H1 (cell line): ENCODE measurements around the gene PODN. TPM values are rescaled to one million over a fixed set of nuclear protein-coding genes. Genes with fewer than 3 reads are reported as not detected.

ENCODE experiments used
- BACH1 ChIP-seq: IDR thresholded peaks from 2 replicates; pipeline ENCODE4 v1.6.1; 2012; ENCODE audit warnings: low read length, improper control_type of control experiment
- BRCA1 ChIP-seq: IDR thresholded peaks from 2 replicates; pipeline ENCODE4 v1.6.1; 2012; ENCODE audit warnings: low read depth, low read length, improper control_type of control experiment
- CTBP2 ChIP-seq: IDR thresholded peaks from 2 replicates; pipeline ENCODE4 v1.7.0; 2011; ENCODE audit warnings: borderline replicate concordance, mild to moderate bottlenecking, moderate library complexity, mixed read lengths, low read length; ENCODE audit not compliant: insufficient read depth, insufficient read length
- HDAC6 ChIP-seq: IDR thresholded peaks from one replicate; pipeline ENCODE4 v1.7.1; 2012; ENCODE audit warnings: low read depth, mild to moderate bottlenecking, inconsistent platforms, low read length, moderate library complexity
- JUND ChIP-seq: IDR thresholded peaks from 2 replicates; pipeline ENCODE4 v1.6.1; 2011; ENCODE audit warnings: mild to moderate bottlenecking, improper control_type of control experiment, low read length
- NANOG ChIP-seq: IDR thresholded peaks from 2 replicates; pipeline ENCODE4 v1.6.1; 2011; ENCODE audit warnings: low read length, low read depth, mild to moderate bottlenecking, inconsistent platforms; ENCODE audit not compliant: insufficient read depth, poor library complexity, severe bottlenecking
- SP2 ChIP-seq: IDR thresholded peaks from 2 replicates; pipeline ENCODE4 v1.6.1; 2012; ENCODE audit warnings: mild to moderate bottlenecking, low read length, inconsistent platforms
- TBP ChIP-seq: IDR thresholded peaks from 2 replicates; pipeline ENCODE4 v1.6.1; 2011; ENCODE audit warnings: low read depth, low read length, improper control_type of control experiment
- polyA plus RNA-seq, 7 experiments: library from polyadenylated mRNA; depleted of rRNA in 3 of 7; stranded (reverse) in 5 of 7; unstranded in 2 of 7; fragments of >200 nt in 5 of 7; fragments of 200-250 nt in 2 of 7; gene quantifications; 1 replicate in 5 of 7; 2 replicates in 1 of 7; 4 replicates in 1 of 7; pipeline versions ENCODE4 v1.2.1 to v1.2.3, GENCODE V29; 2011 to 2013; ENCODE audit warnings: missing spikeins in 2 of 7, mixed read lengths in 2 of 7
- total RNA-seq: library from RNA; stranded (reverse); fragmentation: NEBNext Ultra II Directional; extraction: Animal tissue kit (Norgen Biotek cat#: 25700); gene quantifications from 2 replicates; pipeline ENCODE4 v1.2.1, GENCODE V29; 2021
- TF ChIP-seq, protein P1 (sequence below): fragments of 300-600 bp; sonication (generic); IDR thresholded peaks from 2 replicates; pipeline ENCODE4 v1.7.1; 2012; ENCODE audit warnings: low read length, moderate library complexity, mild to moderate bottlenecking, inconsistent platforms; ENCODE audit not compliant: insufficient replicate concordance

The PODN gene
- total and polyA plus RNA-seq, 2 of the 8 experiments (the other 6 are each of a cell fraction or from before 2014, with no cell fraction given): 0.11 to 0.17 TPM

DNA sequence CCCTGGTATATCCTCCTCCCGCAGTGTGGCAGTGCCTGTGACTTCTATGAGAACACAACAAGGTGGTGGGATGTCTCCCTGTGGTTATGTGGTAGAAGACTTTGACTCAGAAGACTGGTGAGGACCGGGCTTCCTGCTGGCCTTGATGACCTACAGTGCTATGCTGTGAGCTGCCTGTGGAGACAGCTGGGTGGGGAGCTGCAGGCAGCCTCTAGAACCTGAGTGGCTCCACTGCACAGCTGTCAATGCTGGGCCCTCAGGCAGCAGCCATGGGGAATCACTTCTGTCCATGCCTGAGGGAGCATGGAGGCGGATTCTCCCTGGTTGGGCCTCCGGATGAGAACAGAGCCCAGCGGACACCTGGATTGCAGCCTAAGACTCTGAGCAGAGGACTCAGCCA is 65.5 kb downstream of the PODN start (continued):
- TF ChIP-seq, protein P1, sequence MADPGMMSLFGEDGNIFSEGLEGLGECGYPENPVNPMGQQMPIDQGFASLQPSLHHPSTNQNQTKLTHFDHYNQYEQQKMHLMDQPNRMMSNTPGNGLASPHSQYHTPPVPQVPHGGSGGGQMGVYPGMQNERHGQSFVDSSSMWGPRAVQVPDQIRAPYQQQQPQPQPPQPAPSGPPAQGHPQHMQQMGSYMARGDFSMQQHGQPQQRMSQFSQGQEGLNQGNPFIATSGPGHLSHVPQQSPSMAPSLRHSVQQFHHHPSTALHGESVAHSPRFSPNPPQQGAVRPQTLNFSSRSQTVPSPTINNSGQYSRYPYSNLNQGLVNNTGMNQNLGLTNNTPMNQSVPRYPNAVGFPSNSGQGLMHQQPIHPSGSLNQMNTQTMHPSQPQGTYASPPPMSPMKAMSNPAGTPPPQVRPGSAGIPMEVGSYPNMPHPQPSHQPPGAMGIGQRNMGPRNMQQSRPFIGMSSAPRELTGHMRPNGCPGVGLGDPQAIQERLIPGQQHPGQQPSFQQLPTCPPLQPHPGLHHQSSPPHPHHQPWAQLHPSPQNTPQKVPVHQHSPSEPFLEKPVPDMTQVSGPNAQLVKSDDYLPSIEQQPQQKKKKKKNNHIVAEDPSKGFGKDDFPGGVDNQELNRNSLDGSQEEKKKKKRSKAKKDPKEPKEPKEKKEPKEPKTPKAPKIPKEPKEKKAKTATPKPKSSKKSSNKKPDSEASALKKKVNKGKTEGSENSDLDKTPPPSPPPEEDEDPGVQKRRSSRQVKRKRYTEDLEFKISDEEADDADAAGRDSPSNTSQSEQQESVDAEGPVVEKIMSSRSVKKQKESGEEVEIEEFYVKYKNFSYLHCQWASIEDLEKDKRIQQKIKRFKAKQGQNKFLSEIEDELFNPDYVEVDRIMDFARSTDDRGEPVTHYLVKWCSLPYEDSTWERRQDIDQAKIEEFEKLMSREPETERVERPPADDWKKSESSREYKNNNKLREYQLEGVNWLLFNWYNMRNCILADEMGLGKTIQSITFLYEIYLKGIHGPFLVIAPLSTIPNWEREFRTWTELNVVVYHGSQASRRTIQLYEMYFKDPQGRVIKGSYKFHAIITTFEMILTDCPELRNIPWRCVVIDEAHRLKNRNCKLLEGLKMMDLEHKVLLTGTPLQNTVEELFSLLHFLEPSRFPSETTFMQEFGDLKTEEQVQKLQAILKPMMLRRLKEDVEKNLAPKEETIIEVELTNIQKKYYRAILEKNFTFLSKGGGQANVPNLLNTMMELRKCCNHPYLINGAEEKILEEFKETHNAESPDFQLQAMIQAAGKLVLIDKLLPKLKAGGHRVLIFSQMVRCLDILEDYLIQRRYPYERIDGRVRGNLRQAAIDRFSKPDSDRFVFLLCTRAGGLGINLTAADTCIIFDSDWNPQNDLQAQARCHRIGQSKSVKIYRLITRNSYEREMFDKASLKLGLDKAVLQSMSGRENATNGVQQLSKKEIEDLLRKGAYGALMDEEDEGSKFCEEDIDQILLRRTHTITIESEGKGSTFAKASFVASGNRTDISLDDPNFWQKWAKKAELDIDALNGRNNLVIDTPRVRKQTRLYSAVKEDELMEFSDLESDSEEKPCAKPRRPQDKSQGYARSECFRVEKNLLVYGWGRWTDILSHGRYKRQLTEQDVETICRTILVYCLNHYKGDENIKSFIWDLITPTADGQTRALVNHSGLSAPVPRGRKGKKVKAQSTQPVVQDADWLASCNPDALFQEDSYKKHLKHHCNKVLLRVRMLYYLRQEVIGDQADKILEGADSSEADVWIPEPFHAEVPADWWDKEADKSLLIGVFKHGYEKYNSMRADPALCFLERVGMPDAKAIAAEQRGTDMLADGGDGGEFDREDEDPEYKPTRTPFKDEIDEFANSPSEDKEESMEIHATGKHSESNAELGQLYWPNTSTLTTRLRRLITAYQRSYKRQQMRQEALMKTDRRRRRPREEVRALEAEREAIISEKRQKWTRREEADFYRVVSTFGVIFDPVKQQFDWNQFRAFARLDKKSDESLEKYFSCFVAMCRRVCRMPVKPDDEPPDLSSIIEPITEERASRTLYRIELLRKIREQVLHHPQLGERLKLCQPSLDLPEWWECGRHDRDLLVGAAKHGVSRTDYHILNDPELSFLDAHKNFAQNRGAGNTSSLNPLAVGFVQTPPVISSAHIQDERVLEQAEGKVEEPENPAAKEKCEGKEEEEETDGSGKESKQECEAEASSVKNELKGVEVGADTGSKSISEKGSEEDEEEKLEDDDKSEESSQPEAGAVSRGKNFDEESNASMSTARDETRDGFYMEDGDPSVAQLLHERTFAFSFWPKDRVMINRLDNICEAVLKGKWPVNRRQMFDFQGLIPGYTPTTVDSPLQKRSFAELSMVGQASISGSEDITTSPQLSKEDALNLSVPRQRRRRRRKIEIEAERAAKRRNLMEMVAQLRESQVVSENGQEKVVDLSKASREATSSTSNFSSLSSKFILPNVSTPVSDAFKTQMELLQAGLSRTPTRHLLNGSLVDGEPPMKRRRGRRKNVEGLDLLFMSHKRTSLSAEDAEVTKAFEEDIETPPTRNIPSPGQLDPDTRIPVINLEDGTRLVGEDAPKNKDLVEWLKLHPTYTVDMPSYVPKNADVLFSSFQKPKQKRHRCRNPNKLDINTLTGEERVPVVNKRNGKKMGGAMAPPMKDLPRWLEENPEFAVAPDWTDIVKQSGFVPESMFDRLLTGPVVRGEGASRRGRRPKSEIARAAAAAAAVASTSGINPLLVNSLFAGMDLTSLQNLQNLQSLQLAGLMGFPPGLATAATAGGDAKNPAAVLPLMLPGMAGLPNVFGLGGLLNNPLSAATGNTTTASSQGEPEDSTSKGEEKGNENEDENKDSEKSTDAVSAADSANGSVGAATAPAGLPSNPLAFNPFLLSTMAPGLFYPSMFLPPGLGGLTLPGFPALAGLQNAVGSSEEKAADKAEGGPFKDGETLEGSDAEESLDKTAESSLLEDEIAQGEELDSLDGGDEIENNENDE: no peak
- TF ChIP-seq SP2: no peak
- no peak for TF ChIP-seq BRCA1
- TF ChIP-seq CTBP2: no peak
- no peak for TF ChIP-seq NANOG
- TF ChIP-seq JUND: no peak
- TF ChIP-seq TBP: no peak
- TF ChIP-seq BACH1: no peak
- no peak for TF ChIP-seq HDAC6
